HG02870 (cell line): ENCODE data around the gene ZNF792.
"Not testable (repeated sequence)": the region's sequence is repeated elsewhere in the genome, so short reads cannot be mapped to it uniquely, and the experiment has no call there.

Experiments used
- ATAC-seq: cut with Tn5 transposase; IDR thresholded peaks from one replicate; pipeline ENCODE4 v1.9.1; 2021; ENCODE audit warnings: mild to moderate bottlenecking, moderate library complexity; ENCODE audit not compliant: unreplicated experiment

Gene ZNF792

DNA sequence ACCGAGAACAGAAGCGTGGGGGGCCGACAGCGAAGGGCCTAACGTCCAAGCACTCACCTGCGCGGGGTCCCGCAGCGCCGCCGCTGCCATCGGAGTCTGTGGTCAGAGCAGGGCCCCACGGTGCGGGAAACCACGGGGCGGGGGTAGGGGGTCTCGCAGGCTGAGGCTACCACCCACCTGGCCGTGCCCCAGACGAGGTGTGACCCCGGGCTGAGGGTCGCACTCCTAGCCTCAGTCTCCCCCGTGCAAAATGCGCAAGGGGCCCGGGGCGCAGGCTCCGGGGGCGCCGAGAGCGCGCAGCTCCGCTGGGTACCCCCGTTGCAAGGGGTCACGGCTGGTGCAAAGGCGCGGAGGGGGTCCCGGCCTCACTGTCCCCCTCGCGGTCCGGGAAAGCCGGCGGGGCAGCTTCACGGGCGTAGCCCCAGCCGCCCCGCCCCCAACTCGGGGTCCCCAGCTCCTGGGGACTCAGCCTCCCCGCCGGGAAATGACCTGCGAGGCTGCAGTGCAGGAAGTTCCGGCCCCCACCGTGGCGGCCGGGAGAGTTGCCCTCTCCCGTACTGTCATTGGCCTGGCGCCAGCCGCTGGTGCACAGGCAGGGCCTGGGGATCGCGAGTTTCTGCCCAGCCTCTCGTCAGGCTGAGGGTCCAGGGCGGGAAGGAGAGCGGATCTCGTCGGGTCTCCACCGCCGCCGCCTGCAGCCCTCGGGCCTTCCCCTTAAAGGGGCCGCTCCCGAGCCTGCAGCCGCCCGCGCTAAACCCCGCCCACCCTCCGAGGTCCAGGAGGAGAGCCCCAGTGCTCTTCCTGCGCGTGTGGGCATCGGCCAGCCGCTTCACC is at the start of gene ZNF792:
Gene ZNF792 (minus strand): TSS at position 657 of the 834 bp plus-strand sequence. CDS start 567 bp downstream, at position 90.
- peak; percentile 57 for ATAC-seq

DNA sequence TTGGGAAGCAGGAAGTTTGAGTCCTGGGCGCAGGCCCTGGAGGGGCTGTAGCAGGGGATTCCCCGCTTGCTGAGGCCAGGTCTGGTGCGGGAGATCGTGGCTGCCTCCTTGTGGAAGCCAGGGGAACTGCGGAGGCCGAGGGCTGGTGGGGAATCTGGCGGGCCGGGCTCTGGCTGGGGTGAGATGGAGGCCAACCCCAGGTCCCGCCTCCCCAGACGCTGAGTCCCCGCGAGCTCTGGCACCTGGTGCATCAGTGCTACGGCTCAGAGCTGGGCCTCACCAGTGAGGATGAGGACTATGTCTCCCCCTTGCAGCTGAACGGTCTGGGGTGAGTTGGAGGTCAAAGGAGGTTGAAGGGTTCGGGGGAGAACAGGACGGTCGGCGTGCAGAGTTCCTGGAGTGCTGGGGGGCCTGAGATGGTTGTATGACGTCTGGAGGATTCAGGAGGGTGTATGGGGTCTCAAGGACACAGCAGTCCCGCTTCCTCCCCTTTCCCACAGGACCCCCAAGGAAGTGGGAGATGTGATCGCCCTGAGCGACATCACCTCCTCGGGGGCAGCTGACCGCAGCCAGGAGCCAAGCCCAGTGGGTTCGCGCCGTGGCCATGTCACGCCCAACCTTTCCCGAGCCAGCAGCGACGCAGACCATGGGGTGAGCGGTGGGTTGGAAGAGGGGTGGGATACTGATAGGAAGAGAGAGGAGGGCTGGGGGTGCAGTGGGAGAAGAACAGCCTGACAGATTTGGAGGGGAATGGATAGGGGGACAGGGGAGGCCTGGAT is 49.2 kb upstream of the ZNF792 start:
- ATAC-seq, result no peak

DNA sequence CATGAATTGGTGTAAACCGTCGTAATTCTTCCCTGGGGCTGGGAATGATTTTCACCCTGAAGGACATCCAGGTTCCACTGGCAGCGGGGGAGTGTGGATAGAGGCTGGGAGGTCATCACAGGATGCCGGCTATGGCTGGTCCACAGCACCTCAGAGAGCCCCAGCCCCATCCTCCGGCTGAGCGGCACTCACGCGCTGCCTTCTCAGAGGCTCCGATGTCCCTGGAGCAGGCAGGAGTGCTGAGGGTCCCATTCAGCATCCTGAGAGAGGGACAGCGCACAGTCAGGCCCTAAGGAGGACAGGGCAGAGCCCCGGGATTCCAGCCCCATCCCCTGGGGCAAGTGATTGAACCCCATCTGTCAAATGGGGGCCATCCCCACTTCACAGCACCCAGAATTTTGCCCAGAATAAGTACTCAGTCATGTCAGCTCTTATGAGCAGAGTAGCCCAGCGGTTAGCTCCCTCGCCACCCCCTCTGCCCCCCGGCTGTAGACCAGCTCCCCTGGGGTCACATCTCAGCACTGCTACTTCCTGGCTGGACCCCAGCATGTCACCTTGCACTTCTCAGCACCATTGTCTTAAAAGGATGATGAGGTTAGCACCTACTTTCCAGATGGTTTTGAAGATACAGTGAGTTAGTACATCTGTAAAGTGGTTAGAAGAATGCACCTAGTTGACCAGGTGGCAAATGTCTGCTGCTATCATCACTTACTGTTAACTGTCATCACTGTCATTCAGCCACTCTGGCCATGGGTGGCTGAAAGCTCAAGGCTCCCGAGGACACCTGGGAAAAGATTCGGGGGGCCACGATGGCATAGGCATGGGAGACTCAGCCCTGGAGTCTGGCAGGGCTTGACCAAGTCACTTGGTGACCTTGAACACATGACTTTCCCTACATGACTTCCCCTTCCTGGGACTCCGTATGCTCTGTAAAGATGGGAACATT is 48.0 kb upstream of the ZNF792 start:
- ATAC-seq, result no peak

DNA sequence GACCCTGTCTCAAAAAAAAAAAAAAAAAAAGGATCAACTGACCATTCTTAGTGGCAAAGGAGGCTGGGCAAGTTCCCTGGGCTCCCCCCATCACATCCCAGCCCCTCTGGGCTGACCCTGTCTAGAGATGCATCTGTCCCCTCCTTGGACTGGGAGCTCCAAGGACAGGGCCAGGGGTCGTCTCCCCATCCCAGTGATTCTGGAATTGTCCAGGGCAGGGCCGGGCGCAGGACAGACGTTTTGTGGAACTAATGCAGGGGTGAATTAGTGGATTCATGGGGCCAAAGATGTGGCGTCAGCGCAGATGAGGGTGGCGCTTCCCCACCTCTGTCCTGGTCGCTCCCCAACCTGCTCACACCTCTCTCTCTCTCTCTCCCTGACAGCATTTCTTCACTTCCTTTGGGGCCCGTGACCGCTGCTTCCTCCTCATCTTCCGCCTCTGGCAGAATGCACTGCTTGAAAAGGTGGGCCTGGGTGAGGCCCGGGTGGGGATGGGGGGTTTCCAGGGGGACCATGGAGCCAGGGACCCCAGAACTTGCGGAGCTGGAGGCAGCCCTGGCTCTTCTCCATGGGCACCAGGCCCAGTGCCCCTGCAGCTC is 47.2 kb upstream of the ZNF792 start:
- ATAC-seq, result no peak

DNA sequence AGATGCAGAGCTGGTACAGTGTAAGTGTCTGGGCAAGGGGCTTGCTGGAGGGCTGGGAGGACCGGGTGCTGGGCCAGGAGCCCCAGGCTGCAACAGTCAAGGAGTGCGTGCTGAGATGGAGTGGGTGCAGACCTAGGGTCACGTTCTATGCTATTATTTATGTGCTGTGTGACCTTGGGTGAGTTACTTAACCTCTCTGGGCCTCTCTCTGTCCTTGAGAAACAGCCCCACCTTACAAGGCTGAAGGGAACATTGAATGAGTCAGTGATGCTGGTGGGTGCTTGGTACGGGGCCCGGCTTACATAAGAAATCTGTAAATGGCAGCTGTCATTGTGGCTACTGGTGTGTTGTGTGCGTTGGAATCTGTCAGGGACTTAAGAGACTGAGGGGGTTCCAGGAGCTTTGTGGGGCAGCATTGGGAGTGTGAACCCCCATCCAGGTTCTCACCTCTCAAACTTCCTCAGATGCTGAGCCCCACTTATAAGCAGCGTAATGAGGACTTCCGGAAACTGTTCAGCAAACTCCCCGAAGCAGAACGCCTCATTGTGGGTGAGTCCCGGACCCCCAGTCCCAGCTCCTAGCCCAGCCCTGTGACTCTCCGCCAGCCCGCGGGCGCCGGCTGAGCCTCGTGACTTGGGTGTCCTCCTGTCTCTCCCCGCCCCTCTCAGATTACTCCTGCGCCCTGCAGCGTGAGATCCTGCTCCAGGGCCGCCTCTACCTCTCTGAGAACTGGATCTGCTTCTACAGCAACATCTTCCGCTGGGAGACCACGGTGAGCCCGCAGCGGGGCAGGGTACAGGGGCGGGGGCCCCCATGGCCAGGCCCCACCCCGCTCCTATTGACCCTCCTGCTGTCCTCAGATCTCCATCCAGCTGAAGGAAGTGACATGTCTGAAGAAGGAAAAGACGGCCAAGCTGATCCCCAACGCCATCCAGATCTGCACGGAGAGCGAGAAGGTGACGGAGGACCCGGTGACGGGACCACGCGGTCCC is 45.7 kb upstream of the ZNF792 start:
- ATAC-seq, result no peak

DNA sequence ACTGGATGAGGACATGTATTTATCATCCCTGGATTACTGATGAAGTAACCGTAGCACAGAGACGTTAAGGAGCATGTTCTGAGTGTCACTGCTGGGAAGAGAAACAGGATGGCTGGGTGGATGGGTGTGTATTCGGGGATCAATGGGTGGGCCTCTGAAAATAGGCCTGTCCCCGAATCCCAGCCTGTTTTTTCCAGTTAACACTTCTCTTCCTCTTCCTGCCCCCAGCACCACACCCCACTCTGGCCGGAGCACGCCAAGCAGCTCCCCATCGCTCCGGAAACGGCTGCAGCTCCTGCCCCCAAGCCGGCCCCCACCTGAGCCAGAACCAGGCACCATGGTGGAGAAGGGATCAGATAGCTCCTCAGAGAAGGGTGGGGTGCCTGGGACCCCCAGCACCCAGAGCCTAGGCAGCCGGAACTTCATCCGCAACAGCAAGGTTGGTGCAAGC is 44.9 kb upstream of the ZNF792 start:
- no peak for ATAC-seq

DNA sequence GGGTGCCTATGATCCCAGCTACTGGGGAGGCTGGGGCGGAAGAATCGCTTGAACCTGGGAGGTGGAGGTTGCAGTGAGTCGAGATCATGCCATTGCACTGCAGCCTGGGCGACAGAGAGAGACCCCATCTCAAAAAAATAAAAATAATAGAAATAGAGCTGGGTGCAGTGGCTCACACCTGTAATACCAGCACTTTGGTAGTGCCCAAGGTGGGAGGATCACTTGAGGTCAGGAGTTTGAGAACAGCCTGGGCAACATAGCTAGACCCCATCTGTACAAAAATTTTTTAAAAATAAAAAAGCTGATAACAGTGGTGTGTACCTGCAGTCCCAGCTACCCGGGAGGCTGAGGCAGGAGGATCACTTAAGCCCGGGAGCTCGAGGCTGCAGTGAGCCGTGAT is 43.4 kb upstream of the ZNF792 start:
- not testable (repeated sequence) for ATAC-seq

DNA sequence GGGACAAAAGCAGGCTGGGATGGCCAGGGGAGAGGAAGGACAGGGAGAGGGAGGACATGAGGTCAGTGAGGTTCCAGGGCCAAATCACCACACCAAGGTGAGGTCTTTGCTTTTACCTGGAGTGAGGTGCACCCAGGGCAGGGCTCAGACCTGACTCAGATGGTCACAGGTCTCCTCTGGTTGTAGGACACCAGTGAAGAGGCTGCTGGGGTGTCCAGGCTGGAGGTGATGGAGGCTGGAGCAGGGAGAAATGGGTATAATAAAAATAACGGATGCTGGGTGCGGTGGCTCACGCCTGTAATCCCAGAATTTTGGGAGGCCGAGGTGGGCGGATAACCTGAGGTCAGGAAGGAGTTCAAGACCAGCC is 43.0 kb upstream of the ZNF792 start:
- no peak for ATAC-seq

DNA sequence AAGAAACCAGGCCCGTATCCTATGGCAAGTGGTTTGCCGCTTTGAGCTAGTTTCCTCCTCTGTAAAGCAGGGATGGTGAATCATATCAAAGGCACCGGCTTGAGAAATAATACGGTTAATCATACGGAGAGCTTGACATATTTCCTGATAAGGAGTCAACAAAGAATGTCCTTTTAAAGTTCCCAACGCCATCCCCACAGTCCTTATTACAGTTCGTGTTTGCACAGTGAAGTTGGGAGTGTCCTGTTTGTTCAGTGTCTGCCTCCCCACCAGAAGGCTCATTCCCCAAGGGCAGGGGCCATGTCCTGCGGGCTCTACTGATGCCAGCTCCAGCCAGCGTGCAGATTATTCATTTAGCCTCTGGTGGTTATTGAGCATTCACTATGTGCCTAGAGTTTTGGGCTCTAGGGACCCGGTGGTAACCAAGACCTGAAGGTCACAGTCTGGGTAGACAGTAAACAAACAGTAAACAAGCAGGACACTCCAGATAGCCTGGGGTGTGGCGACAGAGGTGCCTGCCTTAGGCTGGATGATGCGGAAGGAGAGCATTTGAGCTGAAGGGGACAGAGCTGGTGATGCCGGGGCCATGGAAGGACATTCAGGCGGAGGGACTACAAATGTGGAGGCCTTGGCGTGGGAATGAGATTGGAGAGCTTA is 42.4 kb upstream of the ZNF792 start:
- no peak for ATAC-seq

DNA sequence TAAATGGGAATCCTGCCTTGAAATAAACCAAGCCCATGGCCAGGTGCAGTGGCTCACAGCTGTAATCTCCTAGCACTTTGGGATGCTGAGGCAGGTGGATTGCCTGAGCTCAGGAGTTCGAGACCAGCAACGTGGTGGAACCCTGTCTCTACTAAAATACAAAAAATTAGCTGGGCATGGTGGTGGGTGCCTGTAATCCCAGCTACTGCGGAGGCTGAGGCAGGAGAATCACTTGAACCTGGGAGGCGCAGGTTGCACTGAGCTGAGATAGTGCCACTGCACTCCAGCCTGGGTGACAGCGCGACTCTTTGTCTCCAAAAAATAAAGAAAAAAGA is 41.9 kb upstream of the ZNF792 start:
- not testable (repeated sequence) for ATAC-seq

DNA sequence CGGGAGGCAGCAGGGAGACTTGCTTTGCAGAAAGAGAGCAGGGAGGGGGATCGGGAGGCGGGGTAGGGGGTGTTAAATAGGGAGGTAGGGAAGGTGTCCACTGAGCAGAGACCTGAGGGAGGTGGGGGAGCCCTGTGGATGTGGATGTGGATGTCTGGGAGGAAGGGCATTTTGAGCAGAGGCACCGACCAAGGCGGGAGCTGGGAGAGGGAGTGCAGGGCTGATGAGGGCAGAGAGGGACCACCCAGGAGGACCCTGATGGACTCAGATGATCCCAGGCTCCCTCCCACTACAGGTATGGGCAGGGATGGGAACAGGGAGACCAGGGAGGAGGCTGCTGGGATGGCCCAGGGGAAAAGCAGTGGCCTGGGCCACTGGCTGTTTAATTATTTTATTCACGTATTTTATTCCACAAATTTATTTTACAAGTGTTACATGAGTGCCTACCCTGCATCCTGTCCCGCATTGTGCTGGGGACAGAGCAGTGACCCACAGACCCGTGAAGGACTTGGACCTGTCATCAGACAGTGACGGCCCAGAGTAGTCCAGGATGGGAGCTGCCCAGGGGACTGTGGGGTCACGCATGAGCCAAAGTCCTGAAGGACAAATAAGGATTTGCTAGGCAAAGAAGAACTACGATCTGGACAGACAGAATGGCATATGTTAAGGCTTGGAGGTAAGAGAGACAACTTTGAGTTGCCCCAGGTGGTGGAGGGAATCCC is 41.4 kb upstream of the ZNF792 start:
- ATAC-seq, result no peak

DNA sequence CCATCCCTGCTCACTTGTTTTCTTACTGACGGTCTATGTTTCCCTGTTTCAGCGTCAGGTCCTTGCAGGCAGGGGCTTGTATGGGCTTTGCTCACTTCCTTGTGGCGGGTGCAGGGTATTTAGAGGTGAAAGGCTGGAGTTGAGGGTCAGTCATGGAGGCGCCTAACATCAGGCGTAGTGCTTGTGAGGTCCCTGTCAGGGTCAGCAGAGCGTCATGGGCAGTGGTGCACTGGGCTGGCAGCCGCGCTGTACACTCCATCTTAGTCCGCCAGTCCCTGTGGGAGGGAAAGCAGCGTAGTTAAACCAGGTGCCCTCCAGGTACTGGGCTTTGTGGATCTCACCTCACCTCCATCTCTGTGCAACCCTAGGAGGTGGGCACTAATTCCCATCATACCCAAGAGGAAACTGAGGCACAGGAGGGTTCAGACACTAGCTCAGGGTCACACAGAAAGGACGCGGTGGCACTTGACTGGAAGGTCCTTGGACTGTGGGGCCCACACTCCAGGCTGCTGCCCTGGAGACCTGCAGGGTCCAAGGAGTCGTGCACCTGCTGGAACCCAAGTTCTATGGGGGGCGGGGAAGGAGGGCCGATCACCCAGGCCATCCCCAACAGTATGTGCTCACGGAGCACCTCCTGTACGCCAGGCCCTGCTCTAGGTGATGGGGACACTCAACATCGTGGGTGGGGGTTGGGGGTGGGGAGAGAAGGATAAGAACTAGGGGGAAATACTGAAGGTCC is 40.7 kb upstream of the ZNF792 start:
- no peak for ATAC-seq

DNA sequence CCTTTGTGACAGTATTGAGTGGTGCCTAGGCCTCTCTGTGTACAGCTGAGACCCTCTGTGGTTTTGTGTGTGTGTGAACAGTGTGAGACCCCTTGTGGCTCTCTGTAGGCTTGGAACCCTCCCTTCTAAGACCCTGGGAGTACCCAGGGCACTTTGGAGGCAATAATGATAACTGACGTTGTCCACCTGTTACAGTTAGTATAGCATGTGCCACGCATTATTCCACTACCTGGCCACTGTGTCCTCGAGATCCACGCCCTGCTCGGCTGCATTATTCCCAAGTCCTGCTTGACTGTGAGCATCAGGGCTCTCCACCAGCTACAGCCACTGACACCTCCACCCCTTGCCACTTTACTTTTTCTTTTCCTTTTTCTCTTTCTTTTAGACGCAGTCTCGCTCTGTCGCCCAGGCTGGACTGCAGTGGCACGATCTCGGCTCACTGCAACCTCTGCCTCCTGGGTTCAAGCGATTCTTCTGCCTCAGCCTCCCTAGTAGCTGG is 38.1 kb upstream of the ZNF792 start:
- no peak for ATAC-seq

DNA sequence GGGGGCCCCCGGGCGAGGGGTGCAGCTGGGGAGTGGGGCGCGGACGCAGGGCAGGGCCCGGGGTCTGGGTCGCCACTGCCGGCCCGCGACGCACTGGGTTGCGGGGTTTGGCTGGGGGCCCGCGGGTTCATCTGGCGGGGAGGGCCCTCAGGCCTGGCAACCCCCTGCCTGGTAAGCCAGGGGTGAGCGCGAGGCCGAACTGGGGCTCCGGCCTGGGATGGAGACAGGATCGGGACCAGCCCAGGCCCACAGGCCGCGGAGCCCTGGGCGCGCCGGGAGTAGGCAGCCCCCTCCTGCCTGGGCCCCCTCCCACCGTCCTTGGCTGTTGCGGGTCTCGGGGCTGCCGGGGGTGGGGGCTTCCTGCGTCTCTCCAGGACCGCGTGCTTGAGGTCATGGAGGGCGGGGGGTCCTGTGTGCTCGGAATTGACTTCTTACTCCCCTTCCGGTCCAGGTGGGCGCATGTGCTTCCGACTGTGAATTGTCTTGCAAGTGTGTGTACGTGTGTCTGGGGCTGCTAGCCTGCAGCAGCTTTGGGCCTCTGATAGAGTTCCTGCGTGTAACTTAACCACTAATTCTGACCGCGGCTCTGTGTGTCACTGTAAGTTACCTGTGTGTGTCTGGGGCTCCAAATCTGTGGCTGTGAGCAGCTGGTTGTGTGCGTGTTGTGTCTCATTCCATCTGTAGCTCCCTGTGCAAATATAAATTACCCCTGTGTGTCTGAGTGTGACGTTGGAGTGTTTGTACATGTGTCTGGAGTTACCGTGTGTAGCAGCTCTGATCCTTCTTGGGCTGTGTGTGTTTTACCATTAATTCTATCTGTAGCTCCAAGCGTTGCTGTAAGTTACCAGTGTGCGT is 36.8 kb upstream of the ZNF792 start:
- ATAC-seq, result no peak

DNA sequence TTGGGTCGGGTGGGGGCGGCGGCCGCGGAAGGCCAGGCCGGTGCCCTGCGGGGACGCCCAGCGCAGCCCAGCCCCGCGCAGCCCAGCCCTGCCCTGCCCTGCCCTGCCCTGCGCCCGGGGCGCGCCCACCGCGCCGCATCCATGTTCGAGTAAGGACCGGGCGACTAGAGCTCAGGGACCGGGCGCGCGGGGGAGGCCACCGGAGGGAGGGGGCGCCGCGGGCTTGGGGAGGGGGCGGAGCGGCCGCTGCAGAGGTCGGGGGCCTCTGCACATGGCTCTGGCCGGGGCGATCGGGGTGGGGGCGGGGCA is 36.3 kb upstream of the ZNF792 start:
- no peak for ATAC-seq

DNA sequence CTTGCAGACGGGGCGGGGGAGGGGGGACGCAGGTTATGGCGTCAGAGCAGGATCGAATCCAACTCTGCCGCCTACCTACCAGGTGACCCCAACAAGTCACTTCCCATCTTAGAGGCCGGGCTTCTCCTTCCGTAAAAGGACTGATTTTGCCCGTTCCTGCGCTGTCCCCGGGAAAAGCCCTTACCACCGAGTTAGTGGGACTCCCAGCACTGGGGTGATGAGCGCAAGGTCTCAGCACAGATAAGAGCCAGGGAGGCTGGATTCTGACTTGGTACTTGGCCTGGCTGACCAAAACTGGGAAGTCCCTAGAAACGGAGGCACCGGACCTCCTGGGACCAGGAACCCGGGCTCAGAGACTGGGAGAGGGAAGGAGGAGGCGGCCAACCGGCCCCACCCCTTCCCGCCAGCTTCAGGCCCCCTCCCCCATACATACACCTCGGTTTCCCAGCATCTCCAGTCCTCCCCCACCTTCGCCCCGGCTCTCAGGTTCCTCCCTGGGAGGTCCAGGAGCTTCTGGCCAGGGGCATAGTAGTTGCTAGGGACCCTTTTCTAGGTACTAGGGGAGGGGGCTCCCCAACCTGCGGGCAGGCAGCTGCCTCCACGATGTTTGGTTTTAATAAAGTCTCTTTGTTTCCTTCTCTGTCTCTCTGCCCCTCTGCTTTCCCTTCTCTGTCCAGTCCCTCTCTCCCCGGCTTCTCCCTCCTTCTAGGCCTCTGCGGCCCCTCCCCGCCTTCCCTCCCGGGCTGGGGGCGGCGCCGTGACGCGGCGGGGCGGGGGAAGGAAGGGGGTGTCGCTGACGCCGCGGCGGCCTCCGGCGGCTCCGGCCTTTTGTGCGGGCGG is 35.7 kb upstream of the ZNF792 start, which contains the start of gene GRAMD1A:
Gene GRAMD1A (plus strand): TSS at position 826 of the 840 bp plus-strand sequence. CDS start 156 bp downstream, outside the sequence.
- ATAC-seq, result no peak
